SK-N-MC (cell line): ENCODE data around the gene PISD.

ENCODE experiments used
- EZH2 ChIP-seq: fragments of 200-600 bp; sonication (generic); IDR thresholded peaks from one replicate; pipeline ENCODE4 v1.6.1; 2017; ENCODE audit warnings: antibody characterized with exemption
- FOXP2 ChIP-seq: optimal IDR thresholded peaks from 2 replicates; pipeline ENCODE3; 2011; ENCODE audit warnings: mild to moderate bottlenecking, moderate library complexity; ENCODE audit not compliant: insufficient read depth; ENCODE audit errors: extremely low read length, control extremely low read depth
- POLR2AphosphoS5 ChIP-seq: IDR thresholded peaks from 2 replicates; pipeline ENCODE4 v1.6.1; 2012; ENCODE audit warnings: mild to moderate bottlenecking, low read depth, low read length, borderline replicate concordance

DNA sequence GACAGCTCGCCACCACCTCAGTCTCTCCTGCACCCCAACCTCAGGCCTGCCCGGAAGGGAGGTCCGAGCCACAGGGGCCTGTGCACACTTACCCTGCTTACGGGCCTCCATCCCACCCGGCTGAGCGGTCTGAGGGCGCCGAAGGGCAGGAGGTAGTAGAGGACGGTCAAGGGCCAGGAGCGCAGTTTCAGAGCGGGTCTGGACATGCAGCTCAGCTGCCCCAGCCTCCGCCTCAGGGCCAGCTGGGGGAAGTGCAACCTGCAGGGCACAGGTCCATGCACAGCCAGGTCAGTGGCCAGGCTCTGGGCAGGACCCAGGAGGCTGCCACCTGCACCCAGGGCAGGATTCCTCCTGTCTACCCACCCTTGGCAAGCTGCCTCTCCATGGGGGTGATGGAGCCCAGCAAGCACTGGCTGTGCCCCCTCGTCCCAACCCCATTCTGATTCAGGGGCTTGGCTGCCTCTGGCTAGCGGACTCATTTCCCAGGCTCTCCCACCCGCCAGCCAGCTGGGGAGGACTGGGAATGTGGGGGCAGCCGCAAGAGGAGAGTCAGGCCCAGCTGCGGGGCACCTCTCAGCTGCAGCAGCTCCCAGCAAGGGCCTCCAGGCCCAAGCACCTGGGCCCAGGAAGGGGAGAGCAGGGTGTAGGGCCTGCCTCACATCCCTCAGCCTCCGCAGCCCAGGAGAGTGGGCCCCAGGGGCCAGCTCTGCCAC, 38.3 kb downstream of the PISD start:
- TF ChIP-seq POLR2AphosphoS5 (no peak), EZH2 (no peak), FOXP2 (no peak)
